ENCODE measurements around the gene PREX1.

PREX1 gene

DNA sequence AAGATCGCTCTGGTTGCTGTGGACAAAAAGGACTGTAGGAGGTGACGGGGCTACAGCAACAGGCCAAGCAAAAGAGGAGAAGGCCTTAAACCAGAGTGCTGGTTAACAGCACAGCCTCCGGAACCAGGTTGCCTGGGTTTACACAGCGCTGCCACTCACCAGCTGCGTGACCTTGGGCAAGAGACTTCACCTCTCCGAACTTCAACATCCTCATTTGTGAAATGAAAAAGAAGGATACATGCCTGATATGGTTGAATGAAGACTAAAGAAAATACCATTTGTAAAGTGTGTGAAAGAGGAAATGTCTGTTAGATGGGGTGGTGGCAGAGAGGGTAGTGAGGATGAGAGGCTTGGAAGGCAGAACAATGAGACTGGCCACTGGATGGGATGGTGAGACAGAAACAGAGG, 44.9 kb downstream of the PREX1 start:
- H4K91ac ChIP-seq (ENCODE audit: low read depth, low read length, poor library complexity): no peak overlapping the region
- peak overlapping the region; percentile 32 for H3K23ac ChIP-seq (ENCODE audit: low read depth, low read length, poor library complexity)
- H2BK5ac ChIP-seq (ENCODE audit: low read length): no peak overlapping the region
- no peak overlapping the region for H4K8ac ChIP-seq (ENCODE audit: low read depth, low read length)
- no peak overlapping the region for H2BK12ac ChIP-seq (ENCODE audit: low read length)
- no peak overlapping the region for H2AFZ ChIP-seq (ENCODE audit: low read length)
- peaks cover 0 to 45% of the 10 kb centered on the region in 2 donors for H3K9me3 ChIP-seq (replicated peaks in 1 of 2; ENCODE audit: control insufficient read depth in 2 of 2, insufficient read depth in 1 of 2, low read depth in 1 of 2, low read length in 2 of 2)
- peak overlapping the region; percentile 50 for H3K14ac ChIP-seq (ENCODE audit: low read length)
- no peaks in the 10 kb centered on the region for H3K27me3 ChIP-seq (ENCODE audit: control insufficient read depth in 3 of 3, insufficient read depth in 3 of 3, low read depth in 1 of 3, low read length in 3 of 3)
- WGBS, 2 donors (ENCODE audit: extremely low coverage in 2 of 2, insufficient read length in 2 of 2, insufficient replicate concordance in 1 of 2): no CpG with 5 or more reads among the region's 6 CpGs
- H3K79me1 ChIP-seq (ENCODE audit: low read depth, low read length): no peaks in the 10 kb centered on the region
- peaks cover 10 to 45% of the 10 kb centered on the region in 2 donors for H3K4me1 ChIP-seq (ENCODE audit: control insufficient read depth in 2 of 2, insufficient read depth in 1 of 2, low read depth in 1 of 2, low read length in 2 of 2)
- H3K4me3 ChIP-seq (ENCODE audit: low read length in 2 of 2): no peak overlapping the region
- no peak overlapping the region for H3K4ac ChIP-seq (ENCODE audit: low read length)
- peak overlapping the region; percentile 21 for H2AK5ac ChIP-seq (ENCODE audit: low read depth, low read length)
- peak overlapping the region; percentile 19 for H3K18ac ChIP-seq (ENCODE audit: low read length)
- H3K36me3 ChIP-seq (replicated peaks in 1 of 2; ENCODE audit: control insufficient read depth in 2 of 2, insufficient read depth in 2 of 2, low read length in 2 of 2): peaks cover 0 to 52% of the 10 kb centered on the region in 2 donors
- DNase-seq (ENCODE audit: low spot score): no peak
- no peak overlapping the region for H2BK120ac ChIP-seq (ENCODE audit: low read depth, low read length)
- no peak overlapping the region for H3K4me2 ChIP-seq (ENCODE audit: insufficient read depth, low read length, poor library complexity, severe bottlenecking)
- no peak overlapping the region for H3K9ac ChIP-seq (ENCODE audit: low read depth, low read length, poor library complexity)
- H2BK15ac ChIP-seq (ENCODE audit: low read length): no peak overlapping the region
- no peak overlapping the region for H3K27ac ChIP-seq (replicated peaks; ENCODE audit: low read length)

DNA sequence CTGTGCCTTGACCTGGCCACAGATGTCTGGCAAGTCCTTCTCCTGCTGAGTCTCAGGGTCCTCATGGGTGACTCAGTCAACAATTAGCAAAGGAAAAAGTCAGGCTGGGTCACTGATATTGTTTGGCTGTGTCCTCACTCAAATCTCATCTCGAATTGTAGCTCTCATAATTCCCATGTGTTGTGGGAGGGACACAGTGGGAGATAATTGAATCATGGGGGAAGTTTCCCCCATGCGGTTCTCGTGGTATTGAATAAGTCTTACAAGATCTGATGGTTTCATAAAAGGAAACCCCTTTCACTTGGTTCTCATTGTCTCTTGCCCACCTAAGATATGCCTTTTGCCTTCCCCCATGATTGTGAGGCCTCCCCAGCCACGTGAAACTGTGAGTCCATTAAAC, 45.7 kb downstream of the PREX1 start:
- Histone ChIP-seq H3K27ac (replicated peaks; ENCODE audit: low read length) (no peak overlapping the region), H2BK120ac (ENCODE audit: low read depth, low read length) (no peak overlapping the region), H3K4me3 (ENCODE audit: low read length in 2 of 2) (no peak overlapping the region)

DNA sequence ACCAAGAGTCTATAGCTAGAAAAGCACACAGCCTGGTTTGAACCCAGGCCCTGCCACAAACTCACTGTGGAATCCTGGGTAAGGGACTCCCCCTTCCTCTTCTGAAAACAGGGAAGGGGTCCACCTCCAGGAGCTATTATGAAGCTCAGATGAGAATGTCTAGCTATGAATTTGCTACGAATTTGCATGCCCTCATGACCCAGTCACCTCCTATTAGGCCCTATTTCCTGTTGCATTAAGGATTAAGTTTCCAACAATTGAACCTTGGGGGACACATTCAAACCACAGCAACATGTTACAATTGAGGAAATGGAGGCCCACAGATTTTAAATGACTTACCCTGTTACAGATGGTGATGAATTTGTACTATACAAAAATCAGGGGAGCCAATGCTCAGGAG, 46.2 kb downstream of the PREX1 start:
- Histone ChIP-seq H3K9me3 (replicated peaks in 1 of 2; ENCODE audit: control insufficient read depth in 2 of 2, insufficient read depth in 1 of 2, low read depth in 1 of 2, low read length in 2 of 2) (peaks cover 2 to 58% of the 10 kb centered on the region in 2 donors), H3K23ac (ENCODE audit: low read depth, low read length, poor library complexity) (no peak overlapping the region), H3K79me1 (ENCODE audit: low read depth, low read length) (peaks cover 7% of the 10 kb centered on the region), H3K14ac (ENCODE audit: low read length) (no peak overlapping the region), H4K8ac (ENCODE audit: low read depth, low read length) (no peak overlapping the region), H3K27me3 (ENCODE audit: control insufficient read depth in 3 of 3, insufficient read depth in 3 of 3, low read depth in 1 of 3, low read length in 3 of 3) (no peaks in the 10 kb centered on the region), H3K4me2 (ENCODE audit: insufficient read depth, low read length, poor library complexity, severe bottlenecking) (no peak overlapping the region), H2BK120ac (ENCODE audit: low read depth, low read length) (no peak overlapping the region), H3K4me3 (ENCODE audit: low read length in 2 of 2) (no peak overlapping the region), H2AK5ac (ENCODE audit: low read depth, low read length) (no peak overlapping the region), H3K4ac (ENCODE audit: low read length) (no peak overlapping the region), H2BK5ac (ENCODE audit: low read length) (no peak overlapping the region), H2BK15ac (ENCODE audit: low read length) (no peak overlapping the region), H3K4me1 (ENCODE audit: control insufficient read depth in 2 of 2, insufficient read depth in 1 of 2, low read depth in 1 of 2, low read length in 2 of 2) (peaks cover 8 to 45% of the 10 kb centered on the region in 2 donors), H3K9ac (ENCODE audit: low read depth, low read length, poor library complexity) (no peak overlapping the region), H2AFZ (ENCODE audit: low read length) (no peak overlapping the region), H3K27ac (replicated peaks; ENCODE audit: low read length) (no peak overlapping the region), H3K36me3 (replicated peaks in 1 of 2; ENCODE audit: control insufficient read depth in 2 of 2, insufficient read depth in 2 of 2, low read length in 2 of 2) (peaks cover 0 to 64% of the 10 kb centered on the region in 2 donors), H4K91ac (ENCODE audit: low read depth, low read length, poor library complexity) (no peak overlapping the region), H3K18ac (ENCODE audit: low read length) (no peak overlapping the region), H2BK12ac (ENCODE audit: low read length) (no peak overlapping the region)
- DNase-seq (ENCODE audit: low spot score): no peak
- WGBS, 2 donors (ENCODE audit: extremely low coverage in 2 of 2, insufficient read length in 2 of 2, insufficient replicate concordance in 1 of 2): no CpG with 5 or more reads among the region's 1 CpG

More for the DNA sequence above, 45.7 kb downstream of the PREX1 start:
- Histone ChIP-seq H2BK12ac (ENCODE audit: low read length) (no peak overlapping the region), H3K36me3 (replicated peaks in 1 of 2; ENCODE audit: control insufficient read depth in 2 of 2, insufficient read depth in 2 of 2, low read length in 2 of 2) (peaks cover 0 to 60% of the 10 kb centered on the region in 2 donors), H3K9ac (ENCODE audit: low read depth, low read length, poor library complexity) (no peak overlapping the region), H3K79me1 (ENCODE audit: low read depth, low read length) (peaks cover 3% of the 10 kb centered on the region), H3K9me3 (replicated peaks in 1 of 2; ENCODE audit: control insufficient read depth in 2 of 2, insufficient read depth in 1 of 2, low read depth in 1 of 2, low read length in 2 of 2) (peaks cover 2 to 53% of the 10 kb centered on the region in 2 donors), H3K4me1 (ENCODE audit: control insufficient read depth in 2 of 2, insufficient read depth in 1 of 2, low read depth in 1 of 2, low read length in 2 of 2) (peaks cover 9 to 41% of the 10 kb centered on the region in 2 donors), H3K27me3 (ENCODE audit: control insufficient read depth in 3 of 3, insufficient read depth in 3 of 3, low read depth in 1 of 3, low read length in 3 of 3) (no peaks in the 10 kb centered on the region), H3K23ac (ENCODE audit: low read depth, low read length, poor library complexity) (no peak overlapping the region), H3K14ac (ENCODE audit: low read length) (no peak overlapping the region), H3K4me2 (ENCODE audit: insufficient read depth, low read length, poor library complexity, severe bottlenecking) (no peak overlapping the region), H2AFZ (ENCODE audit: low read length) (no peak overlapping the region), H4K91ac (ENCODE audit: low read depth, low read length, poor library complexity) (no peak overlapping the region), H3K4ac (ENCODE audit: low read length) (no peak overlapping the region), H2BK5ac (ENCODE audit: low read length) (no peak overlapping the region), H4K8ac (ENCODE audit: low read depth, low read length) (no peak overlapping the region), H2AK5ac (ENCODE audit: low read depth, low read length) (no peak overlapping the region), H2BK15ac (ENCODE audit: low read length) (no peak overlapping the region), H3K18ac (ENCODE audit: low read length) (no peak overlapping the region)
- DNase-seq (ENCODE audit: low spot score): no peak
- WGBS, 2 donors (ENCODE audit: extremely low coverage in 2 of 2, insufficient read length in 2 of 2, insufficient replicate concordance in 1 of 2): no CpG with 5 or more reads among the region's 4 CpGs

DNA sequence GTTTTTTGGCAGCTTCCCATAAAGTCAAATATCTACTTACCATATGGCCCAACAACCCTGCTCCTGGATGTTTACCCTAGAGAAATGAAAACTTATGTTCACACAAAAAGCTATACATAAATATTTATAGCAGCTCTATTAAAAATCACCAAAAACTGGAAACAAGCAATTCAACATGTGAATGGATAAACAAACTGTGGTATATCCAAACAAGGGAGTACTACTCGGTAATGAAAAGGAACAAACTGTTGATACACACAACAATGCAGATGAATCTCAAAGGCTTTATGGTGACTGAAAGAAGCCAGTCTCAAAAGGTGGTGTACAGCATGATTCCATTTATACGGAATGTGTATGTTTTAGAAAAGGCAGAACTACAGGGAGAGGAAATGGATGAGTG, 48.4 kb downstream of the PREX1 start:
- no peak overlapping the region for H4K8ac ChIP-seq (ENCODE audit: low read depth, low read length)
- H3K23ac ChIP-seq (ENCODE audit: low read depth, low read length, poor library complexity): no peak overlapping the region
- peaks cover 10 to 71% of the 10 kb centered on the region in 2 donors for H3K9me3 ChIP-seq (replicated peaks in 1 of 2; ENCODE audit: control insufficient read depth in 2 of 2, insufficient read depth in 1 of 2, low read depth in 1 of 2, low read length in 2 of 2)
- H3K79me1 ChIP-seq (ENCODE audit: low read depth, low read length): peaks cover 8% of the 10 kb centered on the region
- no peak overlapping the region for H3K18ac ChIP-seq (ENCODE audit: low read length)
- H3K36me3 ChIP-seq (replicated peaks in 1 of 2; ENCODE audit: control insufficient read depth in 2 of 2, insufficient read depth in 2 of 2, low read length in 2 of 2): peaks cover 0 to 71% of the 10 kb centered on the region in 2 donors
- DNase-seq (ENCODE audit: low spot score): no peak
- no peak overlapping the region for H3K4ac ChIP-seq (ENCODE audit: low read length)
- no peak overlapping the region for H2BK5ac ChIP-seq (ENCODE audit: low read length)
- no peak overlapping the region for H3K9ac ChIP-seq (ENCODE audit: low read depth, low read length, poor library complexity)
- no peak overlapping the region for H3K14ac ChIP-seq (ENCODE audit: low read length)
- no peak overlapping the region for H3K4me3 ChIP-seq (ENCODE audit: low read length in 2 of 2)
- H3K27ac ChIP-seq (replicated peaks; ENCODE audit: low read length): no peak overlapping the region
- H2BK12ac ChIP-seq (ENCODE audit: low read length): no peak overlapping the region
- H2AFZ ChIP-seq (ENCODE audit: low read length): no peak overlapping the region
- H2AK5ac ChIP-seq (ENCODE audit: low read depth, low read length): no peak overlapping the region
- no peak overlapping the region for H2BK15ac ChIP-seq (ENCODE audit: low read length)
- no peak overlapping the region for H2BK120ac ChIP-seq (ENCODE audit: low read depth, low read length)
- H3K27me3 ChIP-seq (ENCODE audit: control insufficient read depth in 3 of 3, insufficient read depth in 3 of 3, low read depth in 1 of 3, low read length in 3 of 3): no peaks in the 10 kb centered on the region
- no peak overlapping the region for H3K4me2 ChIP-seq (ENCODE audit: insufficient read depth, low read length, poor library complexity, severe bottlenecking)
- WGBS, 2 donors (ENCODE audit: extremely low coverage in 2 of 2, insufficient read length in 2 of 2, insufficient replicate concordance in 1 of 2): no CpG with 5 or more reads among the region's 2 CpGs
- H3K4me1 ChIP-seq (ENCODE audit: control insufficient read depth in 2 of 2, insufficient read depth in 1 of 2, low read depth in 1 of 2, low read length in 2 of 2): peaks cover 5 to 31% of the 10 kb centered on the region in 2 donors
- no peak overlapping the region for H4K91ac ChIP-seq (ENCODE audit: low read depth, low read length, poor library complexity)
